H1 (cell line): ENCODE measurements around the gene TMEM129. TPM values are rescaled to one million over a fixed set of nuclear protein-coding genes. Genes with fewer than 3 reads are reported as not detected.

Experiments used
- HDAC6 ChIP-seq: IDR thresholded peaks from one replicate; pipeline ENCODE4 v1.7.1; 2012; ENCODE audit warnings: low read depth, mild to moderate bottlenecking, inconsistent platforms, low read length, moderate library complexity
- polyA plus RNA-seq, 7 experiments: library from polyadenylated mRNA; depleted of rRNA in 3 of 7; stranded (reverse) in 5 of 7; unstranded in 2 of 7; fragments of >200 nt in 5 of 7; fragments of 200-250 nt in 2 of 7; gene quantifications; 1 replicate in 5 of 7; 2 replicates in 1 of 7; 4 replicates in 1 of 7; pipeline versions ENCODE4 v1.2.1 to v1.2.3, GENCODE V29; 2011 to 2013; ENCODE audit warnings: missing spikeins in 2 of 7, mixed read lengths in 2 of 7
- total RNA-seq: library from RNA; stranded (reverse); fragmentation: NEBNext Ultra II Directional; extraction: Animal tissue kit (Norgen Biotek cat#: 25700); gene quantifications from 2 replicates; pipeline ENCODE4 v1.2.1, GENCODE V29; 2021

Gene TMEM129
- total and polyA plus RNA-seq, 2 of the 8 experiments (the other 6 are each of a cell fraction or from before 2014, with no cell fraction given) = 31.5 to 58.7 TPM

DNA sequence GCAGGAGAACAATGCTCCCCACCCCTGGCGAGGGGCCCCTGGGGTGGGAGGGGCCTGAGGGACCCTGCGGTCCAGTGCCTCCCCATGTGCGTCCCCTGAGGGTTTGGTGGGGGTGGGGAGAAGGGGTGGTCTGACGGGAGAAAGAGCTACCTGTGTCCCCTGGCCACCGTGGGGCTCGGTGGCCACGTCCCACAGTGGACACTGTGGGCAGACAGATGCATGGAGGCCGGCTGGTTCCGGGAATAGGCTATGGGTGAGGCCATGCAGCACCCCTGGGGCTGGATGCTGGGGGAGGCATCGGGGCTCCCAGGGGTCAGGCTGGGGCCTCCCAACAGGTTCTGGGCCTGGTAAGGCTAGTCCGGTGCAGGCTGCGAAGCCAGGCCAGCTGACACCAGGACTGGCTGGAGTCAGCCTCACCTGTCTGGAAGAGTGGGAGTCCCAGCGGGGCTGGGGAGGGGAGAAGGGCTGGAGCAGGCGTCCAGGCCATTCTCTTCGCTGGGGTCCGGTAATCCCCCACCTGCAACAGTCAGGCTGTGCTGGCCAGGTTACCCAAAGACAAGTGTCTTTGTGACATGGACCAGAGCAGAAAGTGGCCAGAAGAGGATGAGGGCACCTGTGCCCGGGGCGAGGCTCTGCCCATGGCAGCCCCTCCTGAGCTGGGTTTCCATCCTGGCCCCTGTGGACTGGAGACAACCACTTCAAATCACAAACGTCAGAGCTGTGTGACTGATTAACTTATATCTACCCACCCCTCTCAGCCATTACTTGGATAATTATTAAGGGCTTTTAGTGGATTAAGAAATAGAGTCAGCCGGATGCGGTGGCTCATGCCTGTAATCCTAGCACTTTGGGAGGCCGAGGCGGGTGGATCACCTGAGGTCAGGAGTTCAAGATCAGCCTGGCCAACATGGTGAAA lies 35.6 kb downstream of the TMEM129 start (continued):
- TF ChIP-seq HDAC6 = no peak
